ENCODE data around the gene STX12. TPM values are rescaled to one million over a fixed set of nuclear protein-coding genes. Genes with fewer than 3 reads are reported as not detected.

STX12 gene
- total RNA-seq, 6 experiments from 2014 or later: 15.2 to 32.7 (median 19.5) TPM

GRCh38 chr1:27863538-27863915 lies 90.5 kb downstream of the STX12 start:
- TF ChIP-seq CTCF (IDR thresholded peaks at IDR 0.05): no peak
- TF ChIP-seq POLR2A (IDR thresholded peaks at IDR 0.05): no peak
- 40% methylated on average over 1 of the region's 1 CpG for WGBS (ENCODE audit: insufficient coverage, low coverage, low lambda C conversion rate, missing lambda C conversion rate)
- Histone ChIP-seq H3K9me3 (no peaks in the 10 kb centered on the region), H3K4me3 (no peak overlapping the region), H3K36me3 (no peaks in the 10 kb centered on the region), H3K4me1 (no peaks in the 10 kb centered on the region), H3K27me3 (no peaks in the 10 kb centered on the region), H3K27ac (peak overlapping the region; percentile 47 to 66 (median 54))
- intact Hi-C loops (cut with DNase I): no loop called here
- DNase-seq (peak in 1 of 3 donors; percentile 55), ATAC-seq (peak; percentile 39 to 50 (median 44))

DNA sequence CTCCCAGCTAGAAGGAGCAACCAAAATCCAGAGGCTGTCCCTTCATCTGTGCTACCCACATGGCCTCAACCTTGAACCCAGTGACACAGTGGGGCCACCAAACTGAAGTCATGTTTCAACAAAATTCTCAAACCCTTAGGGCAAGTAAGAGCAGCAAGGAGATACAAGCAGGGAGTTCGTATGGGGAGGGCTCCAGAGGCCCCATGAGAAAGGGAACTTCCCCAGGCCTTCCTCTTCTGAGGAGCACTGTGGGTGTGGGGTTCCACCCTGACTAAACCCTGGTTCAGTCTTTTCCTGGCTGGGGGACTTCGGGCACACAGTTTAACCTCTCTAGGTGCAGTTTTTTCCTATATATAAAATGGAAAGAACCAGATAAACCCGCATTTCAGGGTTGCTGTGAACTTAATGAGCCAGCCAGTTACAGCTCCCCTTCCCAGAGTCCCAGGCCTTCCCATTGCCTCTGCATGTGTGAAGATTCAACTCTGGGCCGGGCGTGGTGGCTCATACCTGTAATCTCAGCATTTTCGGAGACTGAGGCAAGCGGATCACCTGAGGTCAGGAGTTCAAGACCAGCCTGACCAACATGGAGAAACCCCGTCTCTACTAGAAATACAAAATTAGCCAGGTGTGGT lies 91.4 kb downstream of the STX12 start:
- peak; percentile 44 to 68 (median 57) for ATAC-seq
- intact Hi-C loops (cut with DNase I): no loop called here

GRCh38 chr1:27865821-27866220 lies 92.8 kb downstream of the STX12 start:
- Histone ChIP-seq H3K27ac (no peak overlapping the region), H3K27me3 (no peaks in the 10 kb centered on the region), H3K4me3 (no peak overlapping the region), H3K36me3 (no peaks in the 10 kb centered on the region), H3K9me3 (no peaks in the 10 kb centered on the region), H3K4me1 (no peaks in the 10 kb centered on the region)
- intact Hi-C loops (cut with DNase I): no loop called here
- ATAC-seq: no peak
- peak in 1 of 3 donors; percentile 7 for DNase-seq
- TF ChIP-seq POLR2A (IDR thresholded peaks at IDR 0.05): no peak
- no peak for TF ChIP-seq CTCF (IDR thresholded peaks at IDR 0.05)
- 76% methylated on average over 6 of the region's 10 CpGs for WGBS (ENCODE audit: insufficient coverage, low coverage, low lambda C conversion rate, missing lambda C conversion rate)

More for the DNA sequence above, 91.4 kb downstream of the STX12 start:
- no peak overlapping the region for H3K4me3 ChIP-seq
- TF ChIP-seq CTCF (IDR thresholded peaks at IDR 0.05) (no peak), POLR2A (IDR thresholded peaks at IDR 0.05) (no peak)
- WGBS (ENCODE audit: insufficient coverage, low coverage, low lambda C conversion rate, missing lambda C conversion rate): 90% methylated on average over 2 of the region's 8 CpGs
- H3K27me3 ChIP-seq: no peaks in the 10 kb centered on the region
- H3K36me3 ChIP-seq: no peaks in the 10 kb centered on the region
- H3K9me3 ChIP-seq: no peaks in the 10 kb centered on the region
- peak overlapping the region; percentile 47 to 66 (median 54) for H3K27ac ChIP-seq
- DNase-seq: peak in 1 of 3 donors; percentile 28
- H3K4me1 ChIP-seq: no peaks in the 10 kb centered on the region

- no peaks in the 10 kb centered on the region for H3K36me3 ChIP-seq
- H3K9me3 ChIP-seq: no peaks in the 10 kb centered on the region
- WGBS (ENCODE audit: insufficient coverage, low coverage, low lambda C conversion rate, missing lambda C conversion rate): 85% methylated on average over 7 of the region's 11 CpGs
- H3K4me1 ChIP-seq: no peaks in the 10 kb centered on the region
- TF ChIP-seq POLR2A (IDR thresholded peaks at IDR 0.05) (no peak), CTCF (IDR thresholded peaks at IDR 0.05) (no peak)
- H3K4me3 ChIP-seq: no peak overlapping the region
- no peak for ATAC-seq
- intact Hi-C loops (cut with DNase I): no loop called here
- DNase-seq: no peak
- no peaks in the 10 kb centered on the region for H3K27me3 ChIP-seq
- peak overlapping the region in 1 of 3 donors; percentile 40 for H3K27ac ChIP-seq
Measured at GRCh38 chr1:27868556-27868931, 95.5 kb downstream of the STX12 start.
